K562 (cell line): ENCODE measurements around the gene HPS4. TPM values are rescaled to one million over a fixed set of nuclear protein-coding genes. Genes with fewer than 3 reads are reported as not detected.
A peak's percentile ranks its signal among the peaks of the same experiment; 100 is the strongest.

ENCODE experiments used
- ARID2 ChIP-seq: fragments of 450-650 bp; IDR thresholded peaks from 2 replicates; pipeline ENCODE4 v1.6.1; 2017; ENCODE audit warnings: antibody characterized with exemption, mild to moderate bottlenecking
- BCL6 ChIP-seq: fragments of 250-450 bp; sonication (Bioruptor Pico); IDR thresholded peaks from 2 replicates; pipeline ENCODE4 v1.4.0; 2020
- BHLHE40 ChIP-seq: IDR thresholded peaks from 2 replicates; pipeline ENCODE4 v1.6.1; 2011; ENCODE audit warnings: low read length, improper control_type of control experiment
- BRF2 ChIP-seq: IDR thresholded peaks from 3 replicates; pipeline ENCODE4 v1.6.1; 2011; ENCODE audit warnings: borderline replicate concordance, mild to moderate bottlenecking; ENCODE audit not compliant: insufficient read length, insufficient read depth
- CSDE1 ChIP-seq, 2 experiments: fragments of 450-650 bp; IDR thresholded peaks; 2 replicates each; pipeline ENCODE4 v1.6.1; 2016; ENCODE audit warnings: mild to moderate bottlenecking in 1 of 2
- DMBX1 ChIP-seq: fragments of 250-450 bp; sonication (Bioruptor Pico); IDR thresholded peaks from 2 replicates; pipeline ENCODE4 v1.8.0; 2022; ENCODE audit warnings: inconsistent platforms, mild to moderate bottlenecking, moderate library complexity, borderline replicate concordance
- ETV1 ChIP-seq: fragments of 450-650 bp; conservative IDR thresholded peaks from 2 replicates; pipeline ENCODE4 v1.6.1; 2016; ENCODE audit warnings: missing genetic modification characterization, control low read depth, low read depth, missing compliant biosample characterization
- GABPB2 ChIP-seq: fragments of 250-450 bp; sonication (Bioruptor Pico); conservative IDR thresholded peaks from 2 replicates; pipeline ENCODE4 v1.5.1; 2021; ENCODE audit warnings: mild to moderate bottlenecking
- HEY1 ChIP-seq: fragments of 250-450 bp; sonication (Bioruptor Pico); IDR thresholded peaks from 2 replicates; pipeline ENCODE4 v1.5.0; 2020; ENCODE audit warnings: mild to moderate bottlenecking, moderate library complexity, borderline replicate concordance
- KAT7 ChIP-seq: sonication (generic); formaldehyde crosslinking; IDR thresholded peaks from 2 replicates; pipeline ENCODE4 v1.8.0; 2022; ENCODE audit warnings: missing genetic modification reagents, mild to moderate bottlenecking, borderline replicate concordance
- MTA1 ChIP-seq: fragments of 450-650 bp; IDR thresholded peaks from 2 replicates; pipeline ENCODE4 v1.6.1; 2017; ENCODE audit warnings: borderline replicate concordance
- MYC ChIP-seq, 2 experiments: fragments of 250-450 bp in 1 of 2; sonication (Bioruptor Pico) in 1 of 2; IDR thresholded peaks; 2 replicates each; pipeline versions ENCODE4 v1.5.1 to v1.6.1; 2012 to 2021; ENCODE audit warnings: low read depth in 2 of 2, borderline replicate concordance in 1 of 2, improper control_type of control experiment in 1 of 2, low read length in 1 of 2, mild to moderate bottlenecking in 1 of 2, moderate library complexity in 1 of 2
- NCOA4 ChIP-seq: fragments of 450-650 bp; IDR thresholded peaks from 2 replicates; pipeline ENCODE4 v1.6.1; 2018; ENCODE audit warnings: mild to moderate bottlenecking; ENCODE audit not compliant: partially characterized antibody
- NRF1 ChIP-seq, 2 experiments: fragments of 450-650 bp; IDR thresholded peaks in 1 of 2; conservative IDR thresholded peaks in 1 of 2; 2 replicates each; pipeline ENCODE4 v1.6.1; 2014; ENCODE audit warnings: mild to moderate bottlenecking in 2 of 2
- POLR3G ChIP-seq: IDR thresholded peaks from 2 replicates; pipeline ENCODE4 v1.6.1; 2011; ENCODE audit not compliant: insufficient read length, insufficient replicate concordance; ENCODE audit errors: extremely low read depth
- SLC30A9 ChIP-seq: fragments of 250-450 bp; sonication (Bioruptor Pico); IDR thresholded peaks from 2 replicates; pipeline ENCODE4 v1.8.0; 2022; ENCODE audit warnings: mild to moderate bottlenecking, moderate library complexity
- ZBTB40 ChIP-seq, 2 experiments: fragments of 450-650 bp in 1 of 2; sonication (generic) in 1 of 2; formaldehyde crosslinking in 1 of 2; IDR thresholded peaks; 2 replicates each; pipeline versions ENCODE4 v1.7.1 to v1.9.0; 2016 to 2022; ENCODE audit warnings: inconsistent platforms in 1 of 2, mild to moderate bottlenecking in 1 of 2, missing genetic modification reagents in 1 of 2
- ZNF431 ChIP-seq: sonication (generic); formaldehyde crosslinking; IDR thresholded peaks from 2 replicates; pipeline ENCODE4 v1.8.0; 2022; ENCODE audit warnings: mild to moderate bottlenecking, missing genetic modification reagents
- ZNF830 ChIP-seq: fragments of 250-450 bp; sonication (Bioruptor Pico); IDR thresholded peaks from 2 replicates; pipeline ENCODE4 v1.5.0; 2021; ENCODE audit warnings: mild to moderate bottlenecking
- polyA plus RNA-seq, 8 experiments: library from polyadenylated mRNA; depleted of rRNA in 4 of 8; stranded (reverse) in 5 of 8; unstranded in 3 of 8; fragments of >200 nt; fragmentation: Nextera tagmentation in 2 of 8; fragmentation: Illumina TruSeq in 1 of 8; extraction: Ambion mirVana in 2 of 8; extraction: Trizol in 1 of 8; gene quantifications; 2 replicates each; pipeline versions ENCODE4 v1.2.1 to v1.2.3, GENCODE V29; 2011 to 2014; ENCODE audit warnings: inconsistent platforms in 1 of 8, missing spikeins in 1 of 8
- total RNA-seq, 7 experiments: library from RNA; depleted of rRNA in 6 of 7; stranded (reverse); fragments of >200 nt in 6 of 7; fragmentation: Illumina TruSeq in 2 of 7; extraction: Trizol in 2 of 7; gene quantifications; 2 replicates each; pipeline versions ENCODE4 v1.2.1 to v1.2.3, GENCODE V29; 2011 to 2021; ENCODE audit warnings: low replicate concordance in 1 of 7

The HPS4 gene
- total and polyA plus RNA-seq, 9 of the 15 experiments (the other 6 are each of a cell fraction or from before 2014, with no cell fraction given) = 12.8 to 29.2 (median 25.3) TPM

GRCh38 chr22:26404851-26405421, 78.6 kb downstream of the HPS4 start (continued):
- TF ChIP-seq ETV1 (tag) (peak; percentile 65), HEY1 (CRISPR knock-in tag) (no peak), ARID2 (no peak), SLC30A9 (CRISPR knock-in tag) (no peak), MYC (IDR thresholded peaks at IDR 0.05; ENCODE audit: low read depth, low read length) (peak; percentile 66; the same call in 1 of the 2 replicates), MYC (CRISPR knock-in tag; IDR thresholded peaks at IDR 0.05; ENCODE audit: borderline replicate concordance, low read depth) (no peak), ZNF431 (CRISPR knock-in tag) (no peak), BRF2 (no peak), BHLHE40 (peak; percentile 52; the same call in 1 of the 2 replicates), NCOA4 (no peak), GABPB2 (CRISPR knock-in tag) (no peak), CSDE1 (IDR thresholded peaks at IDR 0.05) (no peak), BCL6 (CRISPR knock-in tag) (no peak), POLR3G (no peak), DMBX1 (CRISPR knock-in tag) (peak; percentile 28; the same call in 1 of the 2 replicates), KAT7 (CRISPR knock-in tag) (no peak), MTA1 (0 out of 2 replicates have a peak, but pooled peaks have one; percentile 50), NRF1 (conservative IDR thresholded peaks at IDR 0.05 in 1 of 2, IDR thresholded peaks at IDR 0.05 in 1 of 2) (peak; percentile 85 to 88), ZNF830 (no peak), ZBTB40 (IDR thresholded peaks at IDR 0.05) (no peak), ZBTB40 (CRISPR knock-in tag; IDR thresholded peaks at IDR 0.05) (no peak)
